GM20000 (cell line): Measurements from ENCODE around the gene CFD.

Source experiments
- DNase-seq: peaks from one replicate; pipeline ENCODE4 v3.0.0; 2012; ENCODE audit warnings: low spot score
- TF ChIP-seq, protein P1 (sequence below): IDR thresholded peaks from 2 replicates; pipeline ENCODE4 v1.5.1; 2012; ENCODE audit warnings: mild to moderate bottlenecking, control low read depth; ENCODE audit errors: extremely low read depth, missing control alignments

CFD gene

DNA sequence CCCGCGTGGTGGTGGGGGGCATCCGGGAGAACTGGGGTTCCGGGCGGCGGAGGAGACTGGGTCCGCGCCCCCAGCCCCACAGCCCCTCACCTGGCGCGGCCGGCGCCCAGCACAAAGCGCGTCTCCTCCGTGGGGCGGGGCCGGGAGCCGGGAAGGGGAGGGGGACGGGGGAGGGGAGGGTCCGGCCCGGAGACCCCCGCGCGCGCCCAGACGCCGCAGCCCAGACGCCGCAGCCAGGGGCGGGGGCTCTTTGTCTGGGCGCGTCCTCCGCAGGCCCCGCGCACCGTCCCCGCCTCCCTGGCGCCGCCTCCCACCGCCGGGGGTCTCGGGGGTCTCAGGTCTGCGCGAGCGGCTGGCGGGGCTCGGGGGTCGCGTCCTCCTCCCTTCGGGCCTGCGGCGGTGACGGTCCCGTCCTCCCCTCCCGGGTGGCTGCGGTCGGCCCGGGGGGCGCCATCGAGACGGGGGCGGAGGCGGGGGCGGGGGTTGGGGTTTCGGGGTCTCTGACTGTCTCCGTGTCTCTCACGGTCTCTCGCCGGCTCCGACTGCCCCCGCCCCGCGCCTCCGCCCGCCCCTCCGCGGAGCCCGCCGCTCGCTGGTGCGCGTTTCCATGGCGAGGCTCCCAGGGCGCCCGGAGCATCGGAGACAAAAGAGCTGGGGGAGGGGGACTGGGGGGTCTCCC, 37.5 kb upstream of the CFD start, which contains the start of gene PLPPR3:
PLPPR3 (minus strand) TSS at position 131 of the 679 bp plus-strand sequence. CDS start 396 bp downstream, outside the sequence.
- no peak for DNase-seq
- TF ChIP-seq, protein P1, sequence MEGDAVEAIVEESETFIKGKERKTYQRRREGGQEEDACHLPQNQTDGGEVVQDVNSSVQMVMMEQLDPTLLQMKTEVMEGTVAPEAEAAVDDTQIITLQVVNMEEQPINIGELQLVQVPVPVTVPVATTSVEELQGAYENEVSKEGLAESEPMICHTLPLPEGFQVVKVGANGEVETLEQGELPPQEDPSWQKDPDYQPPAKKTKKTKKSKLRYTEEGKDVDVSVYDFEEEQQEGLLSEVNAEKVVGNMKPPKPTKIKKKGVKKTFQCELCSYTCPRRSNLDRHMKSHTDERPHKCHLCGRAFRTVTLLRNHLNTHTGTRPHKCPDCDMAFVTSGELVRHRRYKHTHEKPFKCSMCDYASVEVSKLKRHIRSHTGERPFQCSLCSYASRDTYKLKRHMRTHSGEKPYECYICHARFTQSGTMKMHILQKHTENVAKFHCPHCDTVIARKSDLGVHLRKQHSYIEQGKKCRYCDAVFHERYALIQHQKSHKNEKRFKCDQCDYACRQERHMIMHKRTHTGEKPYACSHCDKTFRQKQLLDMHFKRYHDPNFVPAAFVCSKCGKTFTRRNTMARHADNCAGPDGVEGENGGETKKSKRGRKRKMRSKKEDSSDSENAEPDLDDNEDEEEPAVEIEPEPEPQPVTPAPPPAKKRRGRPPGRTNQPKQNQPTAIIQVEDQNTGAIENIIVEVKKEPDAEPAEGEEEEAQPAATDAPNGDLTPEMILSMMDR = no peak

DNA sequence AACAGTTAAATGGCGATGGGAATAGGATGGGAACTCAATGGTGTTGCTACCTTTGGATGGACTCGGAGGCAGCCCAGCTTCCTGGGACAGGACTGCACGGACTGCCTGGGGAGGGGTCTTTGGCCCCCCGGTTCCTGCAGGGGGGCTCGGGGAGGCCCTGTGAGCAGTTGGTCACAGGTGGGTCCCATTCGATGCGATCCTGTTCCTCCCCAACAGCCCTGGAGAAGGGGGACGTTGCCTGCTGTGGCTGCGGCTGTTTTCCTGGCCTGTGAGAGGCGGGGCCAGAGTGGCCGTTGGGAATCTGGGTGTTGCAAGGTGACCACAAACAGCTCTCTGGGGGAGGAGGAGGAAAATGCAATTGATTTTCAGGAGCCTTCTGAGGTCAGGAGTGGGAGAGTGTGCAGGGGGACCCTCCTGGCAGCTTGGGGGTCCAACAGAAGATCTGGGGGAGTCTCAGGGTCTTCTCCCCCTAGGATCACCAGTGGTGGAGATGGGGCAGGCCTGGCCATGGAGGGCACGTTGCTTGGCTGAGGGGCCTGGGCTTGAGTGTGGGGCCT, 35.8 kb upstream of the CFD start:
- TF ChIP-seq, protein P1 = no peak
- no peak for DNase-seq

DNA sequence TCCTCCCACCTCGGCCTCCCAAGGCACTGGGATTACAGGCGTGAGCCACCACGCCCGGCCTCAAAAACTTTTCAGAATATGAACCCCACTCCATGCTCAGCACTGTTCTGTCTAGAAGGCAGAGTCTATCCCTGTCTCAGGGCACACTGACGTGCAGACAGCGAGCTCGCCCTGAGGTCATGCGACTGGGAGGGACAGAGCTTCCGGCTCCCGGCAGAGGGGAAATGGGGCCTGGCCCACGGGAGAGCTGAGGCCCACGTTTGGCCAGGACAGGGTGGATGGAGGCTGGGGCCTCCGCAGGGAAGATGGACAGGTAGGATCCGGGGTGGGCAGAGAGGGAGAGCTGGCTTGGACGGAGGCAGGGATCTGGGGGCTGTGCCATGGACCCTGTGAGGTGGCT, 34.6 kb upstream of the CFD start:
- no peak for DNase-seq

DNA sequence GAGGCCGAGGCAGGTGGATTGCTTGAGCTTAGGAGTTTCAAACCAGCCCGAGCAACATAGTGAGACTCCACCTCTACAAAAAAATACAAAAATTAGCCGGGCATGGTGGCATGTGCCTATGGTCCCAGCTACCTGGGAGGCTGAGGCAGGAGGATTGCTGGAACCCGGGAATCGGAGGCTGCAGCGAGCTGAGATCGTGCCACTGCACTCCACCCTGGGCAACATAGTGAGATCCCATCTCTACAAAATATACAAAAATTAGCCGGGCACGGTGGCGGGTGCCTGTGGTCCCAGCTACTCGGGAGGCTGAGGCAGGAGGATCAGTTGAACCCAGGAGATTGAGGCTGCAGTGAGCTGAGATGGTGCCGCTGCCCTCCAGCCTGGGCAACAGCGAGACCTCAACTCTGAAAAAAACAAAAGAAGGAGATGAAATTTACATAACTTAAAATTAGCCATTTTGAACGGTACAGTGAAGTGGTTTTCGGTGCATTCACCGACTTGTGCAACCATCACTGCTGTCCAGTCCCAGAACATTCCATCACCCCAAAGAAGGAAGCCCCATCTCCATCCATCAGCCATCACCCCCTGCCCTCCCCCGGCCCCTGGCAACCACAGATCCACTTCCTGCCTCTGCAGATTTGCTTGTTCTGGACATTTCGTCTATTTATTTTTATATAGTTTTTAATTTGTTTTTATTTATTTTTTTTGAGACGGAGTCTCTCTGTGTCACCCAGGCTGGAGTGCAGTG, 33.4 kb upstream of the CFD start:
- TF ChIP-seq, protein P1 = no peak
- no peak for DNase-seq

More for the DNA sequence above, 34.6 kb upstream of the CFD start:
- TF ChIP-seq, protein P1 = no peak

DNA sequence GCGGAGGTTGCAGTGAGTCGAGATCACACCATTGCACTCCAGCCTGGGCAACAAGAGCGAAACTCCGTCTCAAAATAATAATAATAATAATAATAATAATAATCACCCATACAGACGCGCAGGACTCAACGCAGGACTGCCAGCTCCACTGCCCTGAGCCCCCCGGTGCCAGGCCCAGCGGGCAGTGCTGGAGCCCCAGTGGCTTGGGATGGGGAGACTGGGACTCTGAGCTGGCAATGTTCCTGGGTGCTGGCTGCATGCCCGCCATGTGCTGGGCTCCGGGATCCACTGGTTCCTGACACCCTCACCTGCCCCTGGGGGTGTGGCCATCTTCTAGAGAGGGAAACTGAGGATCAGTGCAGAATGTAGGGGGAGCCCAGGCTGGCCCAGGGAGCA, 32.2 kb upstream of the CFD start:
- TF ChIP-seq, protein P1 = no peak
- DNase-seq = no peak

DNA sequence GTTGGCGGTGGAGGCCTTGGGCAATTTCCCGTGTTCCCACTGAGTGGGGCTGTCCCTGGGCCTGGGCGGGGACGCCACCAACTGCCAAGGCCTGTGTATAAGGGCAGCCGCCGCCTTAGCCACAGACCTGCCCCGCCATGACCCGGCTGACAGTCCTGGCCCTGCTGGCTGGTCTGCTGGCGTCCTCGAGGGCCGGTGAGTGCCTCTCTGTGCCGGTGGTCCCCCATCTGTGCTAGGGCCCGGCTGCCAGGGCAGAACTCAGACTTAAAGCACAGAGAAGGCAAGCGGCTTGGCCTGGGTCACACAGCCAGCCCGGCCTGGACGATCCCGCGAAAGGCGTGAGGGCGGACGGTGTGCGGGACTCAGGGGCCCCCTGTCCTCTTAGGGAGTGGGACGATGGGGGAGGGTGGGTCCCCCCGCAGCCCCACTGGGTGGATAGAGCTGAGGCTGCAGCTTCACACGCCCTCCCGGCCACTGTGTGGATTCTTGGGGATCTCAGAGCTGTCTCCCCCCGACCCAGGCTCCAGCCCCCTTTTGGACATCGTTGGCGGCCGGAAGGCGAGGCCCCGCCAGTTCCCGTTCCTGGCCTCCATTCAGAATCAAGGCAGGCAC, 31.6 kb upstream of the CFD start, which contains the start of gene AZU1:
AZU1 (plus strand) TSS at position 128 of the 612 bp plus-strand sequence; CDS start at position 138, 10 bp downstream.
- TF ChIP-seq, protein P1 = no peak
- DNase-seq = no peak
